HG02943 (cell line): ENCODE measurements around the gene LETM1.
"Not testable (repeated sequence)": the region's sequence is repeated elsewhere in the genome, so short reads cannot be mapped to it uniquely, and the experiment has no call there.

Experiments
- ATAC-seq: cut with Tn5 transposase; IDR thresholded peaks from one replicate; pipeline ENCODE4 v1.9.1; 2021; ENCODE audit warnings: mild to moderate bottlenecking, low read depth, moderate library complexity; ENCODE audit not compliant: unreplicated experiment

The LETM1 gene

DNA sequence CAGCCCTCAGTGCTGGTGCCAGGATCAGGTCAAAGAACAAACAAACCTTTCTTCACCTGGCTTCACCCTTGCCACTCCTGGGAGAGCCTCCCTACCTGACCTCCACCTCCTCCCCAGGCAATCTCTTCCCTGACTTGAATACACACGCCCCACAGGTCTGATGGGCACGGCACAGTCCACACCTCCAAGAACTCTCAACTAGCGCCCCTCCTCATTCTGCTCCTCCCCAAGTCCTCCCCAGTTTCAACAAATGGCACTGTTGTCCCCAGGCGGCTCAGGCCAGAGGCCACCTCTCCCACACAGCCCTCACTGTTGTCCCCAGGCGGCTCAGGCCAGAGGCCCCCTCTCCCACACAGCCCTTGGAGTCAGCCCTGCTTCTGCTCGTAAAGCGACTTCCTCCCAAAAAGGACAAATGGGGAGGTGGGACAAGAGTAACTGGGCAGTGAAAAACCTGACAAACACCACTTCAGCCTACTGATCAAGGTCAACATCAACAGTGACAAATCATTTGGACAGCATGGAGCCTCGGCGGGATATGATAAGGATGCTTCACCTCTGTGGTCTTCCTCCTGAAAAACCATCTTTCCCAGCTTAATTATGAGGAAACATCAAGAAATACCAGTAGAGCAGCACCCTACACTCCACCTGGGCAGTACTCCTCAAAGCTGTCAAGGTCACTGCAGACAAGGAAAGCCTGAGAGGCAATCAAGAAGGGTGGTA lies 2.9 kb downstream of the LETM1 start:
- ATAC-seq: no peak

DNA sequence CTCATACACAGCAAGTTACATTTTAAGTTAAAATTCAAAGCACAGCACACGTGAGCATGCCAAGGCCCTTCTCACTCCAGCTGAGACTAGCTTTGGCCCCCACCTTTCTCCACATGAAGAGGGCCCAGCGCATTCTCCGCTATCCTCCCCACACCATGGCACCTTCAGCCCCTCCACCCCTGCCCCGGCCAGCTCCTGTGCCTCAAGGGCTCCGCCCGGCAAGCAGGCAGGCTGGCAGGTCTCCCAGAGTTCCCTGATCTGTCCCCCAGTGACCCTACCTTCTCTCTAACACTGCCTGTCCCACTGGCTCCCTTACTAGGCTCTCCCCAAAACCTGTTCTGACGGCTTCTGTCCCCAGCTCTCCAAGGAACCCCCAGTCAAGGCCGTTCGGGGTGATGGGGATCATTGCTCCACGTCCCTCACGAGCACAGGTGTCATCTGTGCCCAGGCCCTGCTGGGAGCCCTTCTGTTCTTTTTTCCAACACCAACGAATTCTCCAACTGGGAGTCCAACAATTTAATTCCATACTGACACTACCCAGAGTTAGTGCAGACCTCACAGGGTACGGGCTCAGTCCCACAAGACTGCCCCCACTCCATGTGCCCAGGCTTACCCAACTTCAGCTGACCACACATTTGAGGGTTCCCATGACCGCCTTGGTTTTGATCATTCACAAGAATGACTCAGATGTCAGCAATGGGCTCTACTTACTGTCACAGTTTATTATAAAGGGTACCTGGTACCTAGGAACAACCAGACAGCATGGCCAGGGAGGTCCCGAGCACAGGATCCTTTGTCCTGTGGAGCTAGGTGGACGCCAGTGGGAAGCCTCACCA lies 4.2 kb downstream of the LETM1 start:
- ATAC-seq: no peak

DNA sequence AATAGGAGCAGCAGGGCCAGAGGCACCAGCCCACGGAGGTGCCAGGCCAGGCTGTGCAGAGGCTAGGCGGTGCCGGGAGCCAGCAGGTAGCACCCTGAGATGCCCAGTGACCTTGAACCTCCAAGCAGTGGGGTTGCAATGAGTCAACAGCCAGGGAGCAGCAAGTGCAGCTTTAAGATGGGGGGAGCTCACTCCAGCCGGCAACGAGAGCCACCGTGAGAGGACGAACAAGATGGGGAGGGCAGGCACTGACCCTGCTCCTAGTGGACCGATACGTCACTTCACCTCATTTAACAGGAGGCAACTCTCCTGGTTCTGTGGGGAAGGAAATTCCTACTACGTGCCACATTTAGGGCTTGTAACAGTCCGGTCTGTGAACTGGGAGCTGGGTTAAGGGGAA lies 4.8 kb downstream of the LETM1 start:
- ATAC-seq: no peak

DNA sequence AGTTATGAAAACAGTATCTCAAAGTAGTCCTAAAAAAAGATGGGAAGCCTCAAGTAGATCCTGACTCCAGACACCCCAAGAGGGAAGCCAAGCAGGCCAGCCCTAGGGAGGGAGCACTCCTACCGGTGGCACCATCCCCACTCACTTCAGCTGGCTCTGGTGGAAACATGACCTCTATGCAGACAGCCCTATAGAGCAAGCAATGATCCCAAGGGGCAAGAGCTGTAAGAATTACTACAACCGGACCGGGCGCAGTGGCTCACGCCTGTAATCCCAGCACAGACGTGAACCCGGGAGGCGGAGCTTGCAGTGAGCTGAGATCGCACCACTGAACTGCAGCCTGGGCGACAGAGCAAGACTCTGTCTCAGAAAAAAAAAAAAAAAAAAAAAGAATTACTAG lies 5.7 kb downstream of the LETM1 start:
- ATAC-seq: no peak

DNA sequence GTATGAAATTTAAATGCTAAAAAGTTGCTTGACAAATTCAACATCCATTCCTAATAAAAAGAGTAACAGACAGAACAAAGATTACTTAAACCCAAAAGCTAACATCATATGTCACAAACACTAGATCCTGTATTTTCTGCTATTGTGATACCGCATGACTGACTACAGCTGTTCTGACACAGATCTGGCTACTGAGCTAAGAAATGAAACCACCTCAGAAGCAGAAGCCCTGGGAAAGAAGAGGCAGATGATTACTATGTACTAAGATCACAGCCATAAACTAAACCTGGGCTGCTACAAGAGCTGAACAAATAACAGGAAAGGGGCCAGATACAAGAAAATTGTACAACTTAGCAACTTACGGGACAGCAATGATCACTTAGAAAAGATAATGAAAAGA lies 9.4 kb downstream of the LETM1 start:
- no peak for ATAC-seq

DNA sequence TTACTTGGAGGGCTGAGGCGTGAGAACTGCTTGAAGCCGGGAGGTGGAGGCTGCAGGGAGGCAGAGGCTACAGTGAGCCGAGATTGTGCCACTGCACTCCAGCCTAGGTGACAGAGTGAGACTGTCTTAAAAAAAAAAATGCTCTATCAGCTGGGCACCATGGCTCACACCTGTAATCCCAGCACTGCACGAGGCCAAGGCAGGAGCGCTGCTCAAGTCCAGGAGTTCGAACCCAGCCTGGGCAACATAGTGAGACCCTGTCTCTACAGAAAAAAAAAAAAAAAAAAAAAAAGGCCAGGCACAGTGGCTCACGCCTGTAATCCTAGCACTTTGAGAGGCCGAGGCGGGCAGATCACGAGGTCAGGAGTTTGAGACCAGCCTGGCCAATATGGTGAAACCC lies 11.3 kb downstream of the LETM1 start:
- ATAC-seq: not testable (repeated sequence)

DNA sequence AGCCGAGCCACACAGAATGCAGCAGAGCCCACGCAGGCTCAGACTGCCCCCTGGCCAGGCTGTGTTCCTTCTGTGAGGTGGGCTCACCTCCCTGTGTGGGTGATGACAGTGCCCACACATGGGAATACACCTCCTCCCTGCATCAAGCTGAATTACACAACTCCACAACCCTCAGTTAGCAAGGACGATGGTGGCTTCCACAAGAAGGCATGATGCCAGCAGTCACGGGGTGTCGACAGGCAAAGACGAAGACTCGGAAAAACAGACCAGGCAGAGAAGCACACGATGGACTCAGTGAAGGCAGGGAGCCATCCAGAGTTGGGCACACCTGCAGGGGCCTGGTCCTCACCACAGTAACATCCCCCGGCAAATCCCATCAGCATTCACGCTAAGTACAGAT lies 12.1 kb downstream of the LETM1 start:
- no peak for ATAC-seq

DNA sequence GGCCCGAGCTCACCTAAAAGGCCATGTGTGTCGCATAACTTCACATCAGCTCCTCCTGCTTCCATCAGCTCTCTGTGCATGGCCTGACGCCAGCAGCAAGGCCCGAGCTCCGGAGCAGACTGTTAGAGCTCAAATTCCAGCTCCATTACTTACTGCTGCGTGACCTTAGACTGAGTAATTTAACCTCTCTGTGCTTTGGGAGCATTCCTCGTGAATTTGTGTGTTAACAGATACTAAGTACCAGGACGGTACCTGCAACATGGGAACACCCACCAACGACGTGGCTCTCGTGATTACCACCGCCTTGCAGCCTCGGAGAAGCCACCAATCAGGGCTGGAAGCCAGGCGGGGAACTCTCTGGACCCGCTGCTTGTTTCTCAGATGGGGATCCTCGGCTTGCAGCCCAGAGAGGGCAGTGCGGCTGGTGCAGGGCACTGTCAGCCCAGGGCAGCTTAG lies 12.9 kb downstream of the LETM1 start:
- ATAC-seq: no peak

DNA sequence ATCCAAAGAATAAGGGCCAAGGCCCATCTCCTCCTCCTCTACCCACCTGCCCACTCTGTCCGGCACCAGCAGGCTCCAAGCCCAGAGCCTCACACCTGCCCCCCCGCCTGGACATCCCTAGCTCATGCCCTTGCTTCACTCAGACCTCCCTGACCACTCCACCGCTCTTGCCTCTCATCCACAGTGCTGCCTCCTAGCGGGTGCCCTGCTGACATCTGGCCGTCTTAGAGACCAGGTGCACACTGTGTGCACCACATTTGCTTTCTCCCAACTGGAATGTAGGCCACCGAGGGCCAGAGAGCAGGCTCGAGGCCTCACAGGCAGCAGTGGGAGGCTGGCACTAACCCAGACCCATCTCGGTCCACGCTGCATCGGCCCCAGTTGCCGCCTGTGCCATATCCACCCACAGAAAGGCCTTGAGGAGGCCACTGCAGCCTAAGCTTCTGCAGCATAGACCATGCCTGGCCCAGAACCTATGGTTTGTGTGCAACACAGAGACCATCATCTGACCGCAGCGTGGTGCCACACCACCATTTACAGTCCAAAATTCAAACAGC lies 13.5 kb downstream of the LETM1 start:
- ATAC-seq: no peak

DNA sequence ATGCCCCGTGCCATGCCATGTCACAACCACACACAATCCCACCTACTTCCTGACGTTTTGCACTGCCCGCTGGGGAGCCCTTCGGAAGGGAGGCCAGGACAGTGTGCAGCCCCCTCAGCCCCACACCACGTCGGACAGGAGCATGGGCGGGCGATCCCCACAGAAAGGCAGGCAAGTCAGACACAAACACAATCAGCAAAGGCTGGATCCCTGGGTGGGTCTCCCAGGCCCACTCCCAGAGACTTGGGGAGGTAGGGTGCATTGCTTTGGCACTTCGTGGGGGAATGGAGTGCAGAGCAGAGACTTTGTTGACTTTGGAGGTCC lies 14.1 kb downstream of the LETM1 start:
- no peak for ATAC-seq

DNA sequence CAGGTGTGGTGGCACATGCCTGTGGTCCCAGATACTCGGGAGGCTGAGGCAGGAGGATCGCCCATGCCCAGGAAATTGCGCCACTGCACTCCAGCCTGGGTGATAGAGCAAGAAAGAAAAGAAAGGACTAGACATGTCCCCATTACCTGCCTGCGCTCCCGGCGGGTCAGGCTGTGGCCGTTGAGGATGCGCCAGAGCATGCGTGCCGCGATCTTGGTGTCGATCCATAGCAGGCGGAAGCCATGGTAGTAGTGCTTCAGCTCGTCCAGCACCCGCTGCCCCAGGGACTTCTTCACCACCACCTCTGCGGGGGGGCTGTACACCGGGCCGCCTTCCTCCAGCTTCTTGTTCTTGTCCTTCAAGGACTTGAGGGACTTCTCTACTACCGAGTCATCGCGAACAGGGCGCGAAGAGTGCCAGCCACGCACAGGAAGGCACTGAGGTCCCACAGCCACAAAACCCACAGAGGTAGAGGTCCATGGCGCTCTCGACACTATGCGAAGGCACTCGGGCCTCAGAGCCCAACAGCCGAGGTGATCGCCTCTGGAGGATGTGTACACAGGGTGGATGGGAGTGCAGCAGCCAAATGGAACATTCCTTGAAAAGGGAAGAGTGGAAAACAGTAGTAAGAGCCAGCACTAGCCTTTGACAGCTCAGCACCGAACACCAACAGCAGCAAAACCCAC lies 14.6 kb downstream of the LETM1 start:
- ATAC-seq: no peak

DNA sequence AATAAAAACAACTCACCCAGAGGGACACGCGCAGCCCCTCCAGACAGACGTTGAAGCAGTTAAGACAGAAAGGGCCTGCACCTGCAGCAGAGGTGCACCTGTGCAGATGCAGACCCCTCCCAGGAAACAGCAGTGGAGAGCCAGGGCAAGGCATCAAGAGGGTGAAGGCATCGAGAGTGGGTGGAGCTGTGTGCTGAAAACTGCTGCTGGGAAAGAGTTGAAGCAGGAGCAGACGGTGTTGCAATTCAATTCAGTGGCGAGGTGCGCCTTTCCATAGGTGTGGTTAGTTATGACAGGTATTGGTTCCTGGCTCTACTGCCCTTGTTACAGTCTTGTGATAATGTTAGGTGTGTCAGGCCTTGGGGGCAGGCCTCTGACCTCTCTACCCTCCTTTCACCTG lies 16.7 kb downstream of the LETM1 start:
- ATAC-seq: no peak

DNA sequence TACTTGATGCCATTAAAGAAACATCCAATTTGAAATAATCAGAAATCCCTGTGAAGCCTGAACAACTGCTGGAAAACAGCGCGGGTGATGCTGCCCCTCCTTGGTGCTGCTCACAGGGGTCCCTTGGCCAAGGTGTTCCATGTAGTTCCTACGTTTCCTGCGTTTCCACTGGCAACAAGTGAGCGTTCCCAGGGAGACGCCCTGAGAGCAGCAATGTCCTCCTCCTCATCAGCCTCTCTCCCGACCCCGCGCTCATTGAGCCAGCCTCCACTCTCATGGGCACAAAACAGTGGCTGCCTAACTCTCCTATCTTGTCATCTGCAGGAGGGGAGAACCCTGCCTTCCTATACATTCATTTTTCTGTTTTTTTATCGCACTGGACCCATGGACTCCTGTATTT lies 18.9 kb downstream of the LETM1 start:
- no peak for ATAC-seq

DNA sequence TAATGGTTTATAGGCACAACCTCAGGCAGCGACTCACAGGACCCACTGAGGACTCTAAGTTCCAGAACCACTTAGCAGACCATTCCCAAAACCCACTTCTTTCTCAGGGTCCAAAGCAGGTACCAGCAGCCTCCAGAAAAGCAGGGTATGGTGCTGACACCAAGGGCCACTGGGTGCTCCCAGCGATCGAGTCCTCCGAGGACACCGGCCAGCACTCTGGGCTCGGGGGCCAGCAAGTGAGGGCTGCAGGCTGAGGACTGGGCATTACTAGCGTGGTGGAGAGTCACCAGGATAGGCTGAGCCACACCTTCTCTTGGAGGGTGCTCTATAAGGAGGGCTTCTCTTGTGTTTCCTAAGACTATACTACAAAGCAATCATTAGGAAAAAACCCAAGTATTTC lies 19.3 kb downstream of the LETM1 start:
- ATAC-seq: no peak

DNA sequence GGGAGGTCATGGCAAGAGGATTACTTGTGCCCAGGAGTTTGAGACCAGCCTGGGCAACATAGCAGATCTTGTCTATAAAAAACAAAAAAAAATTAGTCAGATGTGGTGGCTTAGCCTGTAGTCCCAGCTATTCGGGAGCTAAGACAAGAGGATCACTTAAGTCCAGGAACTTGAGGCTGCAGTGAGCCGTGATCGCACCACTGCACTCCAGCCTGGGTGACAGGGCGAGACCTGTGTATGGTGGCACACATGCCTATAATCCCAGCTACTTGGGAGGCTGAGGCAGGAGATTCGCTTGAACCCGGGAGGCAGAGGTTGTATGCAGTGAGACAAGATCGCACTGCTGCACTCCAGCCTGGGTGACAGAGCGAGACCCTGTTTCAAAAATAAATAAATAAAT lies 20.1 kb downstream of the LETM1 start:
- ATAC-seq: not testable (repeated sequence)

DNA sequence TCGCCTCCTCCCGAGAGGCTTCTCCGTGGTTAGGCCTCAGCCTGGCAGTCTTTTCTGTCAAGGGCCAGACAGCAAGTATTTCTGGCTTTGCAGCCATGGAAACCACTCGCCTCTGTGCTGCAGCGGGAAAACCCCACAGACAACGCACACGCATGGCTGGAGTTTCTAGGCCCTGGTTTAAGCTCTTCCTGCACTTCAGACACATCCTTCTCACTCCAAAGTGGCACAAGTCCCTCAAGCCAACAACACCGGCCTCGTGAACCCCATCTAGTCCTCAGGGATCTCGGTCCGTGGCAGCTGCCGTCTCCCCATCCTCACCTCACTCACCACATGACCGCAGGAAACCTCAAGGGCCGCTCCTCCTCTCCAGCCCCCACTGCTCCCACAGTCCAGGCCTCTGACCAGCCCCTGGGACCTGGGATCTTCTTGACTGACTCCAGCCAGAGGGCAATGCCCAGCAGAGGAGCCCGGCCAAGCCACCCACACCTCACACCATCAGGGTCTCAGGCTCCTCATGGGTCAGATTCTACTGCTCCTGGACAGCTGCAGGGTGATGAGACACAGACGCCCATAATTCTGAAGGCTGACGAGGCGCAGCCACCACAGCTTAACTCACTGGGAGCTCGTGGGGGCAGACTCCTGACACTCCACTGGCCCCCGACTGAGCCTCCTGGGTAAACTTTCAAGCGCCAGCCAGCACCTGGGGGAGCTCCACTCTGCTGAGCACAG lies 21.7 kb downstream of the LETM1 start:
- no peak for ATAC-seq

DNA sequence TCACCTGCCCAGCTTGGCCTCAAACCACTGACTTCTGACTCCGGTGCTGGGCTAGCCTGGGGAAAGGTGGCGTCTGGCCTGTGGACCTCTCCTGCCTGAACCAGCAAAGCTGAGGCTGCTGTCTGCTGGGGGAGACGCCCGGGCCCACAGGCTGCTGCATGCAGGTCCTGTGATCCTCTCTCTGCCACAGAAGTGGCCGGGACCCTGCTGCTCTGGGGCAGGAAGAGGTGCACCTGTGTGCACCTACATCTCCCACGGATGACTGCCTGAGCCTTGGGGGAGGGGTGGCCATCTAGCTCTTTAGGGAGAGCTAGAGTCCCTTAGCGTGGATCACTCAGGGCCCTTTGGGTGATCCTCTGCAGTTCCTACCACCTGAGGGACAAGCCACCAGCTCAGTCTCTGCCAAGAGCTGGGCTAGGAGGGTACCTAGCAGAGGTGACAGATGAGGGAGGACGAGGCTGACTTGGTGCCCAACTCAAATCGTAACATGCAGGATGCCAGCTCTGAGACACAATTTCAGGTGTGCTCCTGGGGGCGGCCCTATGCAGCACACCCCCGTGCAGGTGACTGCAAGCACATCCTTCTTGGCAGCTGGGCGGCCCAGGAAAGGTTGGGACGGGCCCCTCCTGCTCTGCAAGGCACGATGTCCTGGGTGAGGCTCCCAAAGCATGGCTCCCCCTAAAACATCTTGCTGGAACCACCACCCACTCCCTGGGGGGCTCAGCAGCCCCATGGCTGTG lies 22.5 kb downstream of the LETM1 start:
- no peak for ATAC-seq

DNA sequence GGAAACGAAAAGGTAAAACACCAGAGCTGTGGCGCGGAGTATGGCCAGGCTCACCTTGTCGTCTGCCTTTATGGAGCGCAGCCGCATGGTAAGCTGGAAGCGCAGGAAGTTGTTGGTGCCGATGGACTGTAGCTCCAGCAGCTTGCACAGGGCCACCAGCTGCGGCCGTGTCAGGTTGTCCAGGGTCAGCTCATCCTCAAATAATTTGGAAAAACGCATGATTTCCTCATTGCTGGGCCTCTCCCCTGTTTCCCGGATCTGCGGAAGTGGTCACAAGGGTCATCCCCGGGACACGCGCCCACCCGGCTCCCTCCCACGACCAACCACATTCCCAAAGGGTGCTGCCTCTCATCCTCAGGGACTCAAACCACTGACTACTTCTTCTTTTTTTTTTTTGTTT lies 23.3 kb downstream of the LETM1 start:
- no peak for ATAC-seq

DNA sequence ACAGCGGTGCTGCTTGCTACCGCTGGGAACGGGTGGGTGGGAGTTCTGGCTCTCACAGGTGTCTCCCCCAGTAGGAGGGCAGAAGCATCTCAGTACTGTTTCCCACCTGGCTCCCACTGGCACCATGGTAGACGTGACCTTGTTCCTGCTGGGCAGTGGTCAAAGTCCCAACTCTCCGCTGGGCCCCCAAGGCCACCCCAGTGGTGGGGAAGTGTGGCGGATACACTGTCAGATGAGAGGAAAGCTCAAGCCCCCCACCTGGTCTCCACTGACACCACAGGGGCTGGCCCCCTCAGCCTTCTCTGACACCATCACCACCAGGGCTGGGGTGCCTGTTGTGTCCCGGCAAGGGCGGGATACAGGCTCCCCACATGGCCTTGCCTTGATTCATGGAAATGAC lies 24.6 kb downstream of the LETM1 start:
- no peak for ATAC-seq

DNA sequence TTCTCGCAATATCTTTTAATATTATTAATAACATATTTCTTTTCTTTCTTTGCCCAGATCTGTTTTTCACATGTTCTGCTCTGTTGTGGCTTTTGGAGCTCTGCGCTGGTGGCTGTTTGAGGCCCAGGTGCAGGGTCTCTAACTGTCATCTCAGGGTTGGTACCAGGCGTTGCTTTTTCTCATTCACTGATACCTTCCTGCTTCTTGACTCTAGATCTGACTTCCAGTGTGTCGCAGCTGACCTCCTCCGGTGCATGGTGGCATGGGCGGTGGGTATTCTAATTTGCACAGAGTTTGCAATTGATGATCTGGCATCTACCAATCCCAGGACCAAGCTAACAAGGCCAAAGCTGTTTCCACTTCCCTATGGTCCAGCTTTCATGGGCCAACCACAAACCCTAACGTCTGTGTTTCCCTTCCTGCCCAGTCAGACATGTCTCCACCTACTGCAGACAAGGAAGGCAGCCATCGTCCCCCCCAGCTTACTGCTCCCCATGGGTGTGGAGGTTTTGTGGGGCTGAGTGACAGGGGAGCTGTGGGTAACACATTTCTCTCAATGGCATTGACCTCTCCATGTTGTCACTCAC lies 25.2 kb downstream of the LETM1 start:
- ATAC-seq: no peak
